Ishikawa (cell line): ENCODE results near the gene LCNL1.

ENCODE experiments used
- CEBPB ChIP-seq: IDR thresholded peaks from 2 replicates; pipeline ENCODE4 v1.6.1; 2012
- CREB1 ChIP-seq: IDR thresholded peaks from 2 replicates; pipeline ENCODE4 v1.6.1; 2012; ENCODE audit warnings: low read depth
- EGR1 ChIP-seq: IDR thresholded peaks from 2 replicates; pipeline ENCODE4 v1.6.1; 2012
- EP300 ChIP-seq: IDR thresholded peaks from 2 replicates; pipeline ENCODE4 v1.6.1; 2012; ENCODE audit warnings: borderline replicate concordance
- FOXM1 ChIP-seq: IDR thresholded peaks from 2 replicates; pipeline ENCODE4 v1.6.1; 2012; ENCODE audit warnings: low read depth, borderline replicate concordance
- NFIC ChIP-seq: IDR thresholded peaks from 2 replicates; pipeline ENCODE4 v1.6.1; 2012
- RAD21 ChIP-seq: IDR thresholded peaks from 2 replicates; pipeline ENCODE4 v1.6.1; 2012; ENCODE audit warnings: low read depth
- TAF1 ChIP-seq: IDR thresholded peaks from 2 replicates; pipeline ENCODE4 v1.6.1; 2012; ENCODE audit warnings: low read depth, mild to moderate bottlenecking
- TCF12 ChIP-seq: IDR thresholded peaks from 2 replicates; pipeline ENCODE4 v1.6.1; 2012; ENCODE audit warnings: low read depth
- TEAD4 ChIP-seq: IDR thresholded peaks from 2 replicates; pipeline ENCODE4 v1.6.1; 2012
- YY1 ChIP-seq: IDR thresholded peaks from 2 replicates; pipeline ENCODE4 v1.6.1; 2012; ENCODE audit warnings: low read depth
- ZBTB7A ChIP-seq: IDR thresholded peaks from 2 replicates; pipeline ENCODE4 v1.6.1; 2012; ENCODE audit warnings: low read depth
- TF ChIP-seq, protein P1 (sequence below): IDR thresholded peaks from 2 replicates; pipeline ENCODE4 v1.6.1; 2012
- TF ChIP-seq, protein P2 (sequence below): IDR thresholded peaks from 2 replicates; pipeline ENCODE4 v1.6.1; 2012; ENCODE audit warnings: low read depth, mild to moderate bottlenecking
- TF ChIP-seq, protein P3 (sequence below): IDR thresholded peaks from 2 replicates; pipeline ENCODE4 v1.6.1; 2012

LCNL1 gene

DNA sequence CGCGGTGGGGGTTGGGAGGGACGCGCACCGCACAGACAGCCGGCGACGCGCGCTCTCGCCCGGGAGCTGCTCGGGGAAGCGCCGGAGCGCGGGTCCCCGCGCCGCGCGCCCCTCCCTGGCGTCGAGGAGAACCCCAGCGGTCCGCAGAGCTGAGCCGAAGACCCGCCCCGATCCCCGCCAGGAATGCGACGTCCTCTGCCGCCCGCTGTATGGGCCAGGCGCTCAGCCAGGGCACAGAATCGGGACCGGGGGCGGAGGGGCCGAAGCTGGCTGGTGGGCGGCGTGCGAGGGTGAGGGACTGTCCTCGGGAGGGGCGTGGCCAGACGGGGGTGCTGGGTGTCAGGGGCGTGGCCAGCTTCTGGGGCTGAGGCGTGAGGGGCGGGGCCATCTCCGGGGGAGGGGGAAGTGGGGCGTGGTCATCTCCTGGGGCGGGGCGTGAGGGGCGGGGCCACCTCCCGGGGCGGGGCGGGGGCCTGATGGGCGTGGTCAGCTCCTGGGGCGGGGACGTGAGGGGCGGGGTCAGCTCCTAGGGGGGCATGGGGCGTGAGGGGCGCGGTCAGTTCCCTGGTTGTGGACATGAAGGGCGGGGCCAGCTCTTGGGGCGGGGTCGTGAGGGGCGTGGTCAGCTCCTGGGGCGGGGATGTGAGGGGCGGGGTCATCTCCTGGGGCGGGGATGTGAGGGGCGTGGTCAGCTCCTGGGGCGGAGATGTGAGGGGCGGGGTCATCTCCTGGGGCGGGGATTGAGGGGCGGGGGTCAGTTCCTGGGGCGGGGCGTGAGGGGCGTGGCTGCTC lies 4.5 kb upstream of the LCNL1 start:
- TF ChIP-seq, protein P1, sequence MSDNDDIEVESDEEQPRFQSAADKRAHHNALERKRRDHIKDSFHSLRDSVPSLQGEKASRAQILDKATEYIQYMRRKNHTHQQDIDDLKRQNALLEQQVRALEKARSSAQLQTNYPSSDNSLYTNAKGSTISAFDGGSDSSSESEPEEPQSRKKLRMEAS: peak; percentile 48; the same call in 1 of the 2 replicates
- no peak for TF ChIP-seq TCF12
- TF ChIP-seq EGR1: peak; percentile 85
- no peak for TF ChIP-seq RAD21
- no peak for TF ChIP-seq FOXM1
- no peak for TF ChIP-seq CEBPB
- 0 out of 2 replicates have a peak, but pooled peaks have one; percentile 20 for TF ChIP-seq TAF1
- no peak for TF ChIP-seq YY1
- TF ChIP-seq TEAD4: peak; percentile 58
- peak; percentile 86 for TF ChIP-seq ZBTB7A
- no peak for TF ChIP-seq CREB1
- TF ChIP-seq, protein P2, sequence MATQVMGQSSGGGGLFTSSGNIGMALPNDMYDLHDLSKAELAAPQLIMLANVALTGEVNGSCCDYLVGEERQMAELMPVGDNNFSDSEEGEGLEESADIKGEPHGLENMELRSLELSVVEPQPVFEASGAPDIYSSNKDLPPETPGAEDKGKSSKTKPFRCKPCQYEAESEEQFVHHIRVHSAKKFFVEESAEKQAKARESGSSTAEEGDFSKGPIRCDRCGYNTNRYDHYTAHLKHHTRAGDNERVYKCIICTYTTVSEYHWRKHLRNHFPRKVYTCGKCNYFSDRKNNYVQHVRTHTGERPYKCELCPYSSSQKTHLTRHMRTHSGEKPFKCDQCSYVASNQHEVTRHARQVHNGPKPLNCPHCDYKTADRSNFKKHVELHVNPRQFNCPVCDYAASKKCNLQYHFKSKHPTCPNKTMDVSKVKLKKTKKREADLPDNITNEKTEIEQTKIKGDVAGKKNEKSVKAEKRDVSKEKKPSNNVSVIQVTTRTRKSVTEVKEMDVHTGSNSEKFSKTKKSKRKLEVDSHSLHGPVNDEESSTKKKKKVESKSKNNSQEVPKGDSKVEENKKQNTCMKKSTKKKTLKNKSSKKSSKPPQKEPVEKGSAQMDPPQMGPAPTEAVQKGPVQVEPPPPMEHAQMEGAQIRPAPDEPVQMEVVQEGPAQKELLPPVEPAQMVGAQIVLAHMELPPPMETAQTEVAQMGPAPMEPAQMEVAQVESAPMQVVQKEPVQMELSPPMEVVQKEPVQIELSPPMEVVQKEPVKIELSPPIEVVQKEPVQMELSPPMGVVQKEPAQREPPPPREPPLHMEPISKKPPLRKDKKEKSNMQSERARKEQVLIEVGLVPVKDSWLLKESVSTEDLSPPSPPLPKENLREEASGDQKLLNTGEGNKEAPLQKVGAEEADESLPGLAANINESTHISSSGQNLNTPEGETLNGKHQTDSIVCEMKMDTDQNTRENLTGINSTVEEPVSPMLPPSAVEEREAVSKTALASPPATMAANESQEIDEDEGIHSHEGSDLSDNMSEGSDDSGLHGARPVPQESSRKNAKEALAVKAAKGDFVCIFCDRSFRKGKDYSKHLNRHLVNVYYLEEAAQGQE: no peak
- TF ChIP-seq, protein P3, sequence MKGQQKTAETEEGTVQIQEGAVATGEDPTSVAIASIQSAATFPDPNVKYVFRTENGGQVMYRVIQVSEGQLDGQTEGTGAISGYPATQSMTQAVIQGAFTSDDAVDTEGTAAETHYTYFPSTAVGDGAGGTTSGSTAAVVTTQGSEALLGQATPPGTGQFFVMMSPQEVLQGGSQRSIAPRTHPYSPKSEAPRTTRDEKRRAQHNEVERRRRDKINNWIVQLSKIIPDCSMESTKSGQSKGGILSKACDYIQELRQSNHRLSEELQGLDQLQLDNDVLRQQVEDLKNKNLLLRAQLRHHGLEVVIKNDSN: no peak
- no peak for TF ChIP-seq EP300
- no peak for TF ChIP-seq NFIC

DNA sequence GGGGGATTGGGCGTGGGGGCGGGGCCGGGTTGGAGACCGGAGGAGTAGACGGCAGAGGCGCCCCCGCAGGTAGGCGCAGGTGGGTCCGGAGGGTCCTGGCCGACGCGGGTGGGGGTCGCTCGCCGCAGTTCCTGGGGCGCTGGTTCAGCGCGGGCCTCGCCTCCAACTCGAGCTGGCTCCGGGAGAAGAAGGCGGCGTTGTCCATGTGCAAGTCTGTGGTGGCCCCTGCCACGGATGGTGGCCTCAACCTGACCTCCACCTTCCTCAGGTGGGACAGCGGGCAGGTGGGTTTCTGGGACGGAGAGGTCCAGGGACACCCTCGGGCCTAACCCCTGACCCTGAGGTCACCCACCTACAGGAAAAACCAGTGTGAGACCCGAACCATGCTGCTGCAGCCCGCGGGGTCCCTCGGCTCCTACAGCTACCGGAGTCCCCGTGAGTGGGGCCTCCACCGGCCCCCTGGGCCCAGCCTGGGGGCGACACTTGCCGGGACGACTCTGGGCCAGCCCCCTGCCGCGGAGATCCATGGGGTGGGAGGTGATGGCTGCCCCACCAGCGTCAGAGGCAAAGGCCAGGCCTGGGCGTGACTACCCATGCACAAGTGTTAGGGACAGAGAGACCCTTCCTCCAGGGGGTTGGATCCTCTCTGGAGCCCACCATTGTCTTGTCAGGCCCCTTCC lies 3.8 kb upstream of the LCNL1 start:
- TF ChIP-seq ZBTB7A: peak; percentile 98
- no peak for TF ChIP-seq CEBPB
- peak; percentile 52; the same call in 1 of the 2 replicates for TF ChIP-seq EGR1
- TF ChIP-seq, protein P2: no peak
- no peak for TF ChIP-seq FOXM1
- no peak for TF ChIP-seq NFIC

DNA sequence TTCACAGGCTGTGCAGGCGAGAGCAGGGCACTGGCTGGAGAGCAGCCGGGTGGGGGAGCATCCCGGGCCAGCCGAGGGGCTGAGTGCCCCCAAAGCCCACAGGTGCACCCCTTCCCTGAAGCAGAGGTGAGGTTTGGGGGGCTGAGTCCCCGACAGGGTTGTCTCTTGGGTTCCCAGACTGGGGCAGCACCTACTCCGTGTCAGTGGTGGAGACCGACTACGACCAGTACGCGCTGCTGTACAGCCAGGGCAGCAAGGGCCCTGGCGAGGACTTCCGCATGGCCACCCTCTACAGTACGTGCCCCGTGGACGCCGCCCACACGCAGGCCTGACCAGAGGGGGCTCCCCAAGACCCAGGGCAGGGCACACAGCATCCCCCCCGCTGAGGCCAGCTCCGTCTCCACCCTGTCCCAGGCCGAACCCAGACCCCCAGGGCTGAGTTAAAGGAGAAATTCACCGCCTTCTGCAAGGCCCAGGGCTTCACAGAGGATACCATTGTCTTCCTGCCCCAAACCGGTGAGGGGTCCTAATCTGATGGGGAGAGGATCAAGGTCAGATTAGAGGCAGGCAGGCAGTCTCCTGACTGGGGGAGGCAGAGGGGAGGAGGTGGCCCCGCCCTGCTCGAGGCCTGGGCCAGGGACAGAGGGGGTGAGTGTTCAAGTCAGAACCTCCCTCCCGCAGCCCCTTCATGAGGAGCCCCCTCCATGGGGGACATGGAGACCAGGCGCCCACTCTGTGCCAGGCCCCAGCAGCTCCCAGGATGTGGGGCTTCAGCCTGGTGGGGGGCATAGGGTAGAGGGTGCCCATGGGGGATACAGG lies 2.8 kb upstream of the LCNL1 start:
- TF ChIP-seq, protein P2: no peak
- 0 out of 2 replicates have a peak, but pooled peaks have one; percentile 28 for TF ChIP-seq ZBTB7A

DNA sequence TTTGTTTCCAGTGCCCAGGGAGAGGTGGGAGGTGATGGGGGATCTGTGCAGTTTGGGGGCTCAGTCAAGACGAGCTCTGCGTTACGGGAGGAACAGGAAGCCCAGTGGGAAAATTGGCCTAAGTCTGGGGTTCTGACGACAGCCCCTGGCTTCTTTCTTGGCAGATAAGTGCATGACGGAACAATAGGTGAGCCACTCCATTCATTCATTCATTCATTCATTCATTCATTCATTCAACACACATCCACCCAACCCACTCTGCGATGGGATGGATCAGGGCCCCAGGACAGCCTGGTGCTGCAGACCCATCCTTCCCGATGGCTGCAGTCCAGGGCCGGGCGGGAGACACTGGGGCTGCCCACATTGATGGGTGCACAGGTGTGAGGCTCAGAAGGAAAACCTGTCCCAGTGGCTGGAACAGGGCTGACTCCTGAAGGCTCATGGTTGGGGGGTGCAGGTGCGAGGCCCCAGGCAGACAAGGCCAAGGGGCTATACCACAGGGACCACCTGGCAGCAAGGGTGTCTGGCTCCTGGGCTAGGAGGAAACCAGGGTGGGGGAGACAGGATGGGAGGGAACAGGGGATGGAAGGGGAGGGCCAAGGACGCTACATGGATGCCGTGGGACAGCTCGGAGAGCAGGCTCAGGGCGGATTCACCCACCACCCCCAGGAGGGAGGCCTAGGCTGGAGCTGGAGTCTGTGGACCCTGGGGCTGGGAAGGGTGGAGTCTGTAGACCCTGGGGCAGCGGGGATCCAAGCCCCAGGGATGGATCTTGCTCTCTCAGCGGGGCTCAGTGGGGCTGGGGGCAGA lies 1.9 kb upstream of the LCNL1 start:
- TF ChIP-seq CEBPB (no peak), EP300 (no peak), FOXM1 (no peak), TCF12 (no peak), CREB1 (no peak), YY1 (no peak), ZBTB7A (no peak), RAD21 (no peak), TAF1 (no peak), NFIC (no peak), EGR1 (no peak)
- TF ChIP-seq, protein P2: no peak
- TF ChIP-seq, protein P3: no peak
